ENCODE data around the gene RPP25. TPM values are rescaled to one million over a fixed set of nuclear protein-coding genes. Genes with fewer than 3 reads are reported as not detected.

Gene RPP25, protein sequence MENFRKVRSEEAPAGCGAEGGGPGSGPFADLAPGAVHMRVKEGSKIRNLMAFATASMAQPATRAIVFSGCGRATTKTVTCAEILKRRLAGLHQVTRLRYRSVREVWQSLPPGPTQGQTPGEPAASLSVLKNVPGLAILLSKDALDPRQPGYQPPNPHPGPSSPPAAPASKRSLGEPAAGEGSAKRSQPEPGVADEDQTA
- 2.2 and 3.2 TPM in 2 replicates for total RNA-seq (2014; rRNA removed; shearing (Covaris generic))

DNA sequence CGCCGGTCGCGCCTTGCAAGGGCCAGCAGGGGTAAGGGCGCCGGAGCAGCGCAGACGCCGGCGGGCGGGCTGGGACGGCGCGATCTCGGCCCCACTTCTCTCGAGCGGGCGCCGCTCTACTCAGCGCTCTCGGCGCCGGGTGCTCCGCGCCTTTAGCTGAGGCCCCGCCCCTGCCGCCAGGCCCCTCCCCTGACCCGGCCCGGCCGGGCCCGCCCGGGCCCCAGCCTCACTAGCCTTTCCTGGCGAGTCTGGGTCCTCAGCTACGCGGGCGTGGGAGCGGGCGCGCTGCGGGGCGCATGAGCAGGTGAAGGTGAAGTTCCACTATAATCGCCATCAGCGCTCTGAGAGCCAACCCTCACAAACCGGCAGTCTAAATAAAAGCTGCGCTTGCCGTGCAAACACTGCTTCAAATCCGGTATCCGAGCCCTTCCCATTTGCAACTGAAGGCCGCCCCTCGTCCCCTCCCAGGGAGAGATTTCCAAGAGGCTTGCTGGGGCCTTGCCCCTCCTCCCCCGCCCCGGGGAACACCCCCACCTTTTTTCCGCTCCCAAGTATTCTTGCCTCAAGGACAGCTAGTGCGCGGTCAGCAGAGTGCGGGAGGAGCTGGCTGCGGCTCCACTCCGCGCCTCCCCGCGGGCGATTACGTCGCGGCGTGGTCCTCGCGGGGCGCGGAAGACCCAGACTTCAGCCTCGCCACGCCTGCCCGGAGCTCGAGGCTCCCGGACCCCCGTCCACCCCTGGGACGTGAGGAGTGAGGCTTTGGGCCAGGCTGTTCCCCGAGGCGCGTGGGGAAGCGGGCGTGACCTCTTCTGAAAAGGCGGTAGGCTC is at the start of gene RPP25:
Gene RPP25, minus strand, starts transcription at position 125 of the 828 bp plus-strand sequence. CDS start 189 bp downstream, outside the sequence.
- peak; percentile 86 for DNase-seq (ENCODE audit: low read depth)

DNA sequence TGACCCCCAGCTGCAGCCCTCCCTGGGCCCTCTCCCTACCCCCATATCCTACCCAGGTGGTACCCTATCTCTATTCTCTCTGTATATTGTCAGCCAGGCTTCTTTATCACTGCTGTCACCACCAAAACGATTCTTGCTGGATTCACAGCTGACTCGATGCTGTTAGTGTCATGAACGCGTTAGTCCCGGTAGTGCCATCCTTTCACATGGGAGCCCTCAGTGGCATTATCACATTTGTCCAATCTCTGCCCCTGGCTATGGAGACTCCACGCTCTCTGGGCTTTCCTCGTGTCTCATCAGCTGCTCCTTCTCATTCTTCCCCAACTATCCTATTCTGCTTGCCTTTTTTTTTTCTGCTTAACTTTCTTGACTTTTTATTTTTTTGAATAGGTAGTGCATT is 45.8 kb upstream of the RPP25 start:
- DNase-seq (ENCODE audit: low read depth) = no peak

GRCh38 chr15:75001310-75001709 is 44.7 kb upstream of the RPP25 start:
- no peak for DNase-seq (ENCODE audit: low read depth)

DNA sequence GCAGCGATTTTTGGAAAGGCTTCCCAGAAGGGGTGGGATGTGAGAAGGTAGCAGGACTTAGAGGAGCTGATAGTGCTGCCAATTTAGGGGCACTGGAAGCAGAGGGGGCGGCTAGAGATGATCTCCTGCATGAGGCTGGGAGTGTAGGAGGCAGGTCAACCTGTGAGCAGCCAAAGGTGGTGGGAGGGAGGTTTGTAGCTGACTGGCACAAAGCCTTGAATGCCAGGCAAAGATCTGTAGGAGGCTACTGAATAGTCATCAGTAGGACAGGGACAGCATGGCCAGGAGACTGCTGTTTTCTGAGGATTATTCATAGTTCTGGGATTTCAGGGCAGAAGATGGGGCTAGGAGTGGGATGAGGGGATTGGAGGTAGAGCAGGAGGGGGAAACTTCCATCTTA is 41.0 kb upstream of the RPP25 start:
- no peak for DNase-seq (ENCODE audit: low read depth)

GRCh38 chr15:74997141-74997540 is 40.6 kb upstream of the RPP25 start:
- no peak for DNase-seq (ENCODE audit: low read depth)

DNA sequence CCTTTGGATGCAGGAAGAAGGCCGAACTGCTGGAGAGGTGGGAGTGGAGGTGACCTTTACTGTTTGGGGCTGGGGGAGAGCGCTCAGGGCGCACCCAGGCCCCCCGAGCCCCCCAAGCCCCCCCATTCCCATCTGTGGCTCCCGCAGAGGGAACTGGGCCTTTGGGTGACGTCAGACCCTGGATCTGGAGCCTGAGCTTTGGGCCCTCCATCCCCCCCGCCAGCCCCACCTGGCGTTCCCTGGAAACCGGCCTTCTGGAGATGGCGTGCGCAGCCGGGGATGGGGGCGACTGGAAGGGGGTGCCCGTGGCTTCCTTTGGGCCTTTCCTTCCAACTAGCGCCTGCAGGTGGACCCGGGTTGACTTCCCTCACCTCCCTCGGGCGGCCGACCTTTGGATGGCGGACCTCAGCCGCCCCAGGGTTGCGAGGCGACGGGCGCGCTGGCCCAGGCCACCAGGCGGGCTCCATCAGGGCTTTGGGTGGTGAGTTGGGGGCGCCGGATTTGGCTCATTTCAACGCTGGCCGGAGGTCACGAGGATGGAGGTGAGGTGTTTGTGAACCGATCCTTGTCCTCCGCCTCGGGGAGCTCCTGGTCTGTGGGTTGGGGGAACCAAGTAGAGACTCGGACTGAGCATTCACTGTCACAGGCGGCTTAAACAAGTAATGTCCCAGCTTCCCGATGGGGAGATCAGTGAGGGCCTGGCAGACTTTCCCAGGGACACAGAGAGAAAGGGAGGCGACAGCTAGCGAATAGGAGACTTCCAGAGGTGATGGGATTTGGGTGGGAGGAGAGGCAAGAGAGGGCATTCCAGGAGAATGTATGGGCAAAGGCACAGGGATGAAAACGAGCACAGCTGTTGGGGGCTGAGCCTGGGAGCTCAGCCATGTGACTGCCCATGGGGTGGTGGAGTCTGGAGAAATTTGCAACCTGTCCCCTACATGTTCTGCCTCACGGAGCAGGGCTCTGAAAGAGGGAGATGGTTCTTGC is 39.5 kb upstream of the RPP25 start:
- DNase-seq (ENCODE audit: low read depth) = peak; percentile 23

- peak; percentile 94 for DNase-seq (ENCODE audit: low read depth)
These were observed 38.7 kb upstream of the RPP25 start, which contains the start of gene SCAMP5 for GRCh38 chr15:74995182-74995778. Gene SCAMP5, plus strand, starts transcription at chr15:74995563. Its CDS starts 16,277 bp downstream, at chr15:75011840.

- DNase-seq (ENCODE audit: low read depth) = no peak
These were observed 38.1 kb upstream of the RPP25 start for GRCh38 chr15:74994685-74995084.

GRCh38 chr15:74994236-74994635 is 37.7 kb upstream of the RPP25 start:
- DNase-seq (ENCODE audit: low read depth) = no peak

DNA sequence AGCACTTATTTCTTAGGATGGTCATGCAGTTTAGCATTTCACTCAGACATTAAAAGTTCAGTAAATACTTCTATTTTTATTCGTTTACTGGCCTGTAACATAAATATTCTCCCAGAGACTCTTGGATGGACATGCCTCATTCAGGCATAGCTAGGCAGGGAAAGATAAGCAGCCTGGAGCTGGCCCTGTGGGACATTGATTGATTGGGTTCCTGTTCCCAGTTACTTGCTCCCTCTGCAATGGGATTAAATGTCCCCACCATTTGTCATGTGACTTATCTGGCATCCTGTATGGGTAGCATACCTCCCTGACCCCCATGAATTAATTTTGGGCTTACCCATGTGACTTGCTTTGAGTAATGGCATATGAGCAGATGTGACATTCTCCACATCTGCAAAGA is 36.0 kb upstream of the RPP25 start:
- DNase-seq (ENCODE audit: low read depth) = no peak

DNA sequence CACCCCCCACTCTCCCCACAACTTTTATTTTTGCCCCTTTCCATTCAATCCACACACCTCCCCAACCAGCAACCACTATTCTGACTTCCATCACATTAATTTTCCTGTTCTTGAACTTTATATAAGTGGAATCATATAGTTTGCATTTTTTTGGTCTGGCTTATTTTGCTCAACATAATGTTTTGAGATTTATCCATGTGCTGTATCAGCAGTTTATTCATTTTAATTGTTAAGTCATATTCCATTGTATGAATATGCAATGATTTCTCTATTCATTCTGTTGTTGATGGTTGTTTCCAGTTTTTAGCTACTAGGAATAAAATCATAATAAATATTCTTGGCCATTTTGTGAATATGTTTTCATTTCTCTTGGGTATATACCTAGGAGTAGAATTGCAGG is 33.0 kb upstream of the RPP25 start:
- DNase-seq (ENCODE audit: low read depth) = no peak

DNA sequence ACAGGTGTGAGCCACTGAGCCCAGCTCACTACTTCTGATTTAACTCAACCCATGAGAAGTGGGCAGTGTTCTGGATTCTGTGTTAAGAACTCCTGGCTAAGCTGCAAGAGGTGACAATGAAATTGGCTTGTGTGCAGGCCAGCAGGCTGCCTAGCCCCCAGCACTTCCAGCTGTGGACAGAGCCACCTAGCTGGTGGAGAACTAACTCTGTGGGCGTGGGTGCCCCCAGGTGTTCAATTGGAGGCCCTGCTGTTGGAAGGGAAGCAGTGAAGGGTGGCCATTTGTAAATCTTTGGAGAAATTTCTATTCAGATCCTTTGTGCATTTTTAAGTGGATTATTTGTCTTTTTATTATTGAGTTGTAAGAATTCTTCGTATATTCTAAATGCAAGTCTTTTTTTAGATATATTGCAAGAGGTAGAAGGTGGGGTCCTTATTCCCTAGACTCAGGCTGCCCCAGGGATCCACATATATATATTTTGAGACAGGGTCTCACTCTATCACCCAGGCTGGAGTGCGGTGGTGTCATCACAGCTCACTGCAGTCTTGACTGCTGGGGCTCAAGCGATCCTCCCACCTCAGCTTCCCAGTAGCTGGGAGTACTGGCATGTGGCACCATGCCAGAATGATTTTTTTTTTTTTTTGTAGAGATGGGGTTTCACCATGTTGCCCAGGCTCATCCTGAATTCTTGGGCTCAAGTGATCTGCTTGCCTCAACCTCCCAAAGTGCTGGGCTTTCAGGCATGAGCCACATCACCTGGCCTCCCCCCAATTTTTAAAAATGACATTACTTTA is 31.6 kb upstream of the RPP25 start:
- DNase-seq (ENCODE audit: low read depth) = peak; percentile 60

DNA sequence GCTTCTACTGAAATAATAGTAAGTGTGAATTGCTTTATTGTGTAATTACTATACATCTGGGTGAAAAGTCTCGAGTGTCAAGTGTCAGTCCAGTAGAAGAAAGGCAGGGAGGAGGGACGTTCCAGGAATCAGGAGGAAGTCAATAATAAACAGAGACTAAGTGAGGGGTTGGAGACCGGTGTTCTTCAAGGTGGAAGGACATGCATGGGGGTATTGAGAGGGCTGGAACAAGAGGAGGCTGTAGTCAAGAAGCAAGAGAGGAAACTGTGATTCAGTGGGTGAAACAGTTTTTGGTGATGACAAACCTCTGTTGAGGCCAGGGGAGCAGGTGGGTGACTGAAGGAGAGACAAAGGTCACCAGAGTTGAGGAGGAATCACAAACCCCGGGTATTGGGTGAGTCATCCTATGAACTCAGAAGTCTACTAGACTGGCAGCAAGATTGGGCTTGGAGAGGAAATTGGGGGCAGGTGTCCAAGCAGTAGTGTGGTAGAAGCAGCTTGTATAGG is 27.2 kb upstream of the RPP25 start:
- peak; percentile 74 for DNase-seq (ENCODE audit: low read depth)

DNA sequence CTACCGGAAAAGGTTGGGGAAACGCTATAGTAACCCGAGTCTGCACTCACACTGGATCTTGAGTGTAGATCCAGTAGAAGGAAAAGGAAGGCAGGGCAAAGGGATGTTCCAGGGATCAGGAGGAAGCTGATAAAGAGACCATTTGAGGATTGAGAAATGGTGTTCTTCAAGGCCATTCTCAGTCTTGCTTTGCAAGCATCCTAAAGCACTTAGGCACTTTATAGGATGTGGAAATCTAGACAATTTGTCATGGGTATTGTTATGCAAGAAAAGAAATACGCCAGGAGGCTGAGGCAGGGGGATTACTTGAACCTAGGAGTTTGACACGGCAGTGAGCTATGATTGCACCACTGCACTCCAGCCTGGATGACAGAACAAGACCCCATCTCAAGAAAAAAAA is 25.6 kb upstream of the RPP25 start:
- DNase-seq (ENCODE audit: low read depth) = no peak

DNA sequence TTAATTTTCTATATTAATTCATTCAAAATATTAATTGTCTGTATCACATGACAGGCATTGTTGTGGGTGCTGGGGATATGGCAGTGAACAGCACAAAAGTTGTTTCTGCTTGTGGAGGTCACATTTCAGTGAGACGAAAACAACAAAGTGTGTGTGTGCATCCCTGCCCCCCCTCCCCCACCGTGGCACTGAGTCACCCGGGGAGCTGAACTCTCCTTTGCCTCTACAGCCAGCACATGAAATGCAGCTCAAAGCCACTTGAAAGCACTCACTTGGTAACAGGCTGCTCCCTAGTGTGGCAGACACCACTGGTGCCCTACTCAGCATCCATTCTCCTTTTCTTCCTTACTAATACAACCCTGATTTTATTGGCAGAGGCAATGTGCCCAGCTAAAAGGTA is 21.9 kb upstream of the RPP25 start:
- peak; percentile 63 for DNase-seq (ENCODE audit: low read depth)

DNA sequence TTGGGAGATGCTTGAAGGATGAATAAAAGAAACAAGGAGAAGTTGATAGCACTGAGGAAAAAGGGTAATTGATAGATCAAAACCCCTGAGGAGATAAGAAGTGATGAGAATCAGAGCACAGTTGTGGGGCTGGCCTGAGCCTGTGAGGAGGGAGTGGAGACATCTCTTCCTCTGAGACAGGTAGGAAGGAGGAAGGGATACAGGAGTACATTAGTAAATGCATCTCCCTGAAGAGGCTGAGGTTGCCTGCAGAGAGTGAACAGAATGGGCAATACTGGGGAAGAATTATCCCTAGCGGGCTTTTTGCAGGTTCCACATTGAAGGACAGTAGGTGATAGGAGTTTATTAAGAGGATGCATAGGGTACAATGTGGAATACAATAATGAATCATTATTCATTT is 21.5 kb upstream of the RPP25 start:
- DNase-seq (ENCODE audit: low read depth) = no peak

DNA sequence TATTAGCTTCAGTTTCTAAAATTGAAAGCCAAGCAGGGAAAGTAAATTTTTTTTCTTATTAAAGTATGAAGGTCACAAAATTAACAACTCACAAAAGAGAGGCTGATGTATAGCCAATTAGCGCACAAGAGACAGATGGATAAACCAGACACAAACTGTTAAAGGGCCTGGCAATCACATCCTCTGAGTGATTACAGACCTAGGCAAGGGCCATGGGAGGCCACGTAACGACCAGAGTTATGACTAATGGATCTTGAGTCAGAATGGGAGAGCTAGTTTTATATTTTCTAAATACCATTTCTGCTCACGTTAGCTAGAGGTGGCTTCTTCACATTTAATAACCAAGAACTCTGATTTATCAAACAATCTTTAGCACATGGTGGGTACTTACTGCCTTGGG is 21.0 kb upstream of the RPP25 start:
- DNase-seq (ENCODE audit: low read depth) = peak; percentile 29

DNA sequence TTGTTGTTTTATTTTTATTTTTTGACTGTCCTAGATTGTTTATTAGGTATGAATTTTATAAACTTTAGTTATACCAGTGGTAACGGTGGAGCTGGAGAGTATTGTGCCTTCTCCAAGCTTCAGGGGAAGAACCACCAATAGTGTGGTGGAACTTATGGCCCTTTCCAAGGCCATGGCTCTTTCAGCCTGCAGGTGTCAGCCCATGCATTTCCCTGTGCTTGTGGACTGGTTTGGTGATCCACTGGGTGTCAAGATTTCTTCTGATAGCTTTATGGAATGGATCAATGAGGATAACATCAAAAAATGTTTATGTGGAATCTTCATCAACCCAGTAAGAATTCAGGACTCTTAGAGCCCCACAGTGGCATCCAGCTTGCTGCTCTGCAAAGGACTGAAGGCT is 19.6 kb upstream of the RPP25 start:
- DNase-seq (ENCODE audit: low read depth) = no peak

DNA sequence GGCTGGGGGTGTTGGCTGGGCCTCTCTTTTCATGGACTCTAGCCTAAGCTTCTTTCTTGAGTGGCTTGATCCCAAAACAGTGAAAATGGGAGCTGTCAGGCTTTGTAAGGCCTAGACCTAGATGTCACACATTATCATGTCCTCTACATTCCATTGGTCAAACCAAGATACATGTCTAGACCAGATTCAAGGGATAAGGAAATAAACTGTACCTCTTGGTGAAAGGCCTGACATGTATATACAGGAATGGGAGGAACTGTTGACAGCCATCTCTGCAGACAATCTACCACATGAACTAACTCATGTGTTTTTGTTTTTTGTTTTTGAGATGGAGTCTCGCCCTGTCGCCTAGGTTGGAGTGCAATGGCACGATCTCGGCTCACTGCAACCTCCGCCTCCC is 11.1 kb upstream of the RPP25 start:
- no peak for DNase-seq (ENCODE audit: low read depth)

GRCh38 chr15:74964794-74965193 is 8.2 kb upstream of the RPP25 start:
- DNase-seq (ENCODE audit: low read depth) = peak; percentile 67

GRCh38 chr15:74963213-74963612 is 6.6 kb upstream of the RPP25 start:
- DNase-seq (ENCODE audit: low read depth) = no peak
